Hematopoietic multipotent progenitor cell treated with erythropoietin and hydrocortisone succinate and interleukin-3 and kit ligand, for 6 days (in vitro differentiated cells): ENCODE results near the gene ITGB4.

Experiments
- DNase-seq: peaks from one replicate; pipeline ENCODE4 v3.0.0-alpha.2; 2015

Gene ITGB4

DNA sequence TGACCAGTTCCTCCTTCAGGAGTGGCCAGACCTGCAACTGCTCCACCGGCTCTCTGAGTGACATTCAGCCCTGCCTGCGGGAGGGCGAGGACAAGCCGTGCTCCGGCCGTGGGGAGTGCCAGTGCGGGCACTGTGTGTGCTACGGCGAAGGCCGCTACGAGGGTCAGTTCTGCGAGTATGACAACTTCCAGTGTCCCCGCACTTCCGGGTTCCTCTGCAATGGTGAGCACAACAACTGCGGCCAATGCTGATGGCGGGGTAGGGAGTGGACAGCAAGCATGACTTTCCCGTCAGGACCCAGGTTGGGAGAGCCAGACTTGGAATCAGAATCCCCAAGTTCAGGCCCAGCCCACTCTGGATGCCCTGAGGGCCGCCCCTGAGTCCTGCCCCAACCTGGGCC, 12.2 kb downstream of the ITGB4 start:
- no peak for DNase-seq

GRCh38 chr17:75734674-75735294, 13.5 kb downstream of the ITGB4 start:
- no peak for DNase-seq

GRCh38 chr17:75736173-75736835, 15.0 kb downstream of the ITGB4 start:
- no peak for DNase-seq

GRCh38 chr17:75737133-75737962, 16.1 kb downstream of the ITGB4 start:
- no peak for DNase-seq

- DNase-seq = peak; percentile 71
These were observed 17.1 kb downstream of the ITGB4 start for GRCh38 chr17:75738218-75738802.

DNA sequence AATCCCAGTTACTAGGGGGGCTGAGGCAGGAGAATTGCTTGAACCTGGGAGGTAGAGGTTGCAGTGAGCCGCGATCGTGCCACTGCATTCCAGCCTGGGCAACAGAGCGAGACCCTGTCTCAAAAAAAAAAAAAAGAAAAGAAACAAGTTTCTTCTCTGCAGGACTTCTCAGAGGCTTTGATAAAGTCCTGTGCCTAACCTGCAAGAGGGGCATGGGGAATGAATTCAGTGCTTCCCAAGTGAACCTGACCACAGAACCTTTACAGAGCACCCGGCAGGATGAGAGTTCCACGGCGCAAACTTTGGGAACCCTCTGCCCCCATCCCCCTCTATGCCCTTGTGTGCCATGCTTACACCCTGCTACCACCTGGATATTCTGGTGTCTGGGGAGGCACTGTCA, 17.9 kb downstream of the ITGB4 start:
- DNase-seq = no peak

DNA sequence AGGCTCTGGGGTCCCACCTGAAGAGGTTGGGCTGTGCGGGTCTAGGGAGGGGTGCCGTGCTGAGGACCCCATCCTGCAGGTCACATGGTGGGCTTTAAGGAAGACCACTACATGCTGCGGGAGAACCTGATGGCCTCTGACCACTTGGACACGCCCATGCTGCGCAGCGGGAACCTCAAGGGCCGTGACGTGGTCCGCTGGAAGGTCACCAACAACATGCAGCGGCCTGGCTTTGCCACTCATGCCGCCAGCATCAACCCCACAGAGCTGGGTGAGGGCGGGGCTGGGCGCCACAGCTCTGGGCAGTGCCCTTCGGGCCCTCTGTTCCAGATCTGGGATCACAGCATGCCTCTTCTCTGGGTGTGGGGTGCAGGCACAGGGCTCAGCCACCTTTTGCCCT, 18.5 kb downstream of the ITGB4 start:
- no peak for DNase-seq

- DNase-seq = no peak
These were observed 19.0 kb downstream of the ITGB4 start for GRCh38 chr17:75740215-75740614.

DNA sequence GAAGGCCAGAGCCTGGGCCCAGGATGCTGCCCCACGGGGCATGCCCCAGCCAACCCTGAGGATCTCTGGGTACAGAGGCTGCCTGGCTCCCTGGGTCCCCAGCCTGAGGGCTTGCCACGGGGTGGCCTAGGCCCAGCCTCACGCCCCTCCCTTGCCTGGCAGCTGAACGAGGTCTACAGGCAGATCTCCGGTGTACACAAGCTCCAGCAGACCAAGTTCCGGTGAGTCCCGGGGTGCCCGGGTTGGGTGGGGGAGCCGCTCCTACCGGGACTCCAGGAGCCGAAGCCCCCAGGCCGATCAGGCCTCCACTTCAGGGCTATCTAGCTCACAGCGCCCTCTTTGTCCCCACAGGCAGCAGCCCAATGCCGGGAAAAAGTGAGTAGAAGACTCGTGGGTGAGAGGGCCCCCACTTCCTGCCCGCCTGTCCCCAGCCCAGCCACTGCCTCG, 19.4 kb downstream of the ITGB4 start:
- no peak for DNase-seq

DNA sequence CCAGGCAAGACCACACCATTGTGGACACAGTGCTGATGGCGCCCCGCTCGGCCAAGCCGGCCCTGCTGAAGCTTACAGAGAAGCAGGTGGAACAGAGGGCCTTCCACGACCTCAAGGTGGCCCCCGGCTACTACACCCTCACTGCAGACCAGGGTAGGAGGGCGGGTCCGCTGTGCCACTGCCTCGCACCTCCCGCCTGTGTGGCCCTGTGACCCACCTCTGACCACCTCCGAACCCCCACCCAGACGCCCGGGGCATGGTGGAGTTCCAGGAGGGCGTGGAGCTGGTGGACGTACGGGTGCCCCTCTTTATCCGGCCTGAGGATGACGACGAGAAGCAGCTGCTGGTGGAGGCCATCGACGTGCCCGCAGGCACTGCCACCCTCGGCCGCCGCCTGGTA, 21.1 kb downstream of the ITGB4 start:
- no peak for DNase-seq

- DNase-seq = no peak
These were observed 22.5 kb downstream of the ITGB4 start for GRCh38 chr17:75743625-75744206.

- DNase-seq = no peak
These were observed 27.4 kb downstream of the ITGB4 start for GRCh38 chr17:75748706-75749105.

GRCh38 chr17:75749545-75750389, 28.5 kb downstream of the ITGB4 start:
- peak; percentile 92 for DNase-seq

GRCh38 chr17:75750661-75751423, 29.6 kb downstream of the ITGB4 start:
- DNase-seq = no peak

DNA sequence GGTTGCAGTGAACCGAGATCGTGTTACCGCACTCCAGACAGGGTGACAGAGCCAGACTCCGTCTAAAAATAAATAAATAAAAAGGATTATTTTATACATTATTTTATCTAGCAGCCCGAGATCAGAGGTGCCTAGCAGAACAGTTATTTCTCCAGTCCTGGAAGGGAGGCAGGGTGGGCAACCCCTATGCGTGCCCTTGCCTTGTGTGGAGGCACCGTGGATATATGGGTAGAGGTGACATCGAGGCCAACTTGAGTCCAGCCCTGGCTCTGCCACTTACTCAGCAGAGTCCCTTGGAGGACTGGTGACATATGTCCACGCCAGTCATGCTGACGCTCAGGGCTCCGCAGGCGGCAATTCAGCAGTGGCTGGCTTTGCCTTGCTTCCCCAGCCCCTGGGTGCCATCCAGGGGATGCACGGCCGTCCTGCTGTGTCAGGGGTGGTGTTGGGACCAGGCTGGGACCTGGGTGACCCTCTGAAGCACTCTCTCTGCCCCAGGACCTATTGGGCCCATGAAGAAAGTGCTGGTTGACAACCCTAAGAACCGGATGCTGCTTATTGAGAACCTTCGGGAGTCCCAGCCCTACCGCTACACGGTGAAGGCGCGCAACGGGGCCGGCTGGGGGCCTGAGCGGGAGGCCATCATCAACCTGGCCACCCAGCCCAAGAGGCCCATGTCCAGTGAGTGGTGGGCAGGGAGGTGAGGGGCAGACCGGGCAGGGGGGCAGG, 30.6 kb downstream of the ITGB4 start:
- DNase-seq = no peak

DNA sequence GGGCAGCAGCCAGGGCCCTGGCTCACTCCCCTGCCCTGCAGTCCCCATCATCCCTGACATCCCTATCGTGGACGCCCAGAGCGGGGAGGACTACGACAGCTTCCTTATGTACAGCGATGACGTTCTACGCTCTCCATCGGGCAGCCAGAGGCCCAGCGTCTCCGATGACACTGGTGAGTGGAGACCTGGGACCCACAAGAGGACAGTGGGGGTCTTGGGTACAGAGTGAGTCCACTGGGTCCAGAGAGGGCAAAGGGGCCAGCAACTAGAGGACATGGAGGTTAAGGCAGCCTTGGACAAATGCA, 31.1 kb downstream of the ITGB4 start:
- DNase-seq = no peak

DNA sequence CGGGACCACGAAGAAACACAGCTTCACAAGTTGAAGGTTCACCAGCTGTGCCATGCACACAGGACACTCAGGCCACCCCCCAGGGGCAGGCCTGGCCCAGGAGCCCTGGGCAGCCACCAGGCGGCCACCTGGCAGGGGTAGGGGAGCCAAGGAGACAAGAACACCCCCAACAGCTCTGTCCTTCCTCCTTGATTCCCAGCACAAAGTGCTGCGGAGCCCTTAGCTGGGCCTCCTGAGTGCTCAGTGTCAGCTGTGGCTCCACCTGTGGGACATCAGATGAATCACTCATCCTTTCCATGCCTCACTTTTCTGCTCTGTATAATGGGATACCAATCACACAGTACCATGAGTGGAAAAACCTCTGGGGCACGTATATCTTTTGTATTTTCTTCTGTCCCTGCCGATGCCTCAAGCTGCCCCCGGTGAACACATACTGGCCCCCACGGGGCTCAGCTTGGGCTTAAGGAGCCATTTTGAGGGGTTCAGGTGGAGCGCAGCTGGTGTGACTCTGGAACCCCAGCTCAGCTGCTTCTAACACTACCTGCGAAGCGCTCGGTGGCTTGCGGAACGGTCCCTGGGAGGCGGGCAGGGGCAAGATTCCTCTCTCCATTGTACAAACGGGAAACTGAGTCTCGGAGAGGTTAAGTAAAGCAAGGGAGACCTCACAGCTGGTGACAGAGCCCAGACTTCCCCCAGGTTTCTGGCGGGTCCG, 31.7 kb downstream of the ITGB4 start:
- peak; percentile 47 for DNase-seq

DNA sequence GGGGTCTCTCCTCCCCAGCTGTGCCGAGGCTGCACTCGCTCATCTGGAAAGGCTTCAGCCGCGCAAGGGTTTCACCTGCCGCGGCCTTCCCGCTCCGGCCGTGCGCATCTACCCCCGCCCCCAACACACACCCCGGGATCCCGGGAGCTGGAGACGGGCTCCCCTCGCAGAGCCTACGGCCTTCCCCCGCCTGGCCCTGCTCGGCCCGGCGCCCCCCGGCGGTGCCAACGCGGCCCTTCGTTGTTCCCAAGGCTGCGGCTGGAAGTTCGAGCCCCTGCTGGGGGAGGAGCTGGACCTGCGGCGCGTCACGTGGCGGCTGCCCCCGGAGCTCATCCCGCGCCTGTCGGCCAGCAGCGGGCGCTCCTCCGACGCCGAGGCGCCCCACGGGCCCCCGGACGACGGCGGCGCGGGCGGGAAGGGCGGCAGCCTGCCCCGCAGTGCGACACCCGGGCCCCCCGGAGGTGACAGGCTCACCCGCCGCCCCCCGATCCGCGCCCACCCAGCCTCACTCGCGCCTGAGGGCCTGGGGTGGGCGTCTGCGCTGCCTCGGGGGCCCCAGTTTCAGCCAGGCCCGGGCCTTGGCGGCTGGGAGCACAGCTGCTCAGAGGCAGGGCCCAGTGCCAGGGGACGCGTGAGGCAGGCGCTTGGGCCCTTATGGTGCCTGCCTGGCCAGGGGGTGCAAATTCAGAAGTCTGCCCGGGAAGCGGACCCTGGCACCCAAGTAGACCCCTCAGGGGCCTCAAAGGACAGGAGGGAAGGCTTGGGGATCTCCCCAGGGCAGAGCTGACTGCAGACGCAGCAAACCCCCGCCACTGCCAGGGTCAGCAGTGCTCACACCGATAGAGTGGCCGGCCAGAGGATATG, 32.5 kb downstream of the ITGB4 start:
- peak; percentile 84 for DNase-seq
